Lower leg skin (tissue), 3 donors: Measurements from ENCODE around the gene CDH23.

Source experiments
- CTCF ChIP-seq, 3 donors: fragments of 450-650 bp; IDR thresholded peaks; one replicate each; pipeline ENCODE4 v1.5.1; 2016; ENCODE audit warnings: antibody characterized with exemption in 3 of 3, mild to moderate bottlenecking in 3 of 3, moderate library complexity in 2 of 3
- POLR2A ChIP-seq, 2 donors: fragments of 450-650 bp; IDR thresholded peaks; one replicate each; pipeline ENCODE4 v1.6.1; 2016 to 2017; ENCODE audit warnings: antibody characterized with exemption in 2 of 2, mild to moderate bottlenecking in 1 of 2, moderate library complexity in 1 of 2

GRCh38 chr10:71453186-71453585, 56.5 kb downstream of the CDH23 start:
- no peak for TF ChIP-seq CTCF (IDR thresholded peaks at IDR 0.05)
- TF ChIP-seq POLR2A (IDR thresholded peaks at IDR 0.05), result no peak
